Putamen (tissue), 1 donor: Measurements from ENCODE around the gene ZNF516.

Source experiments
- DNase-seq: peaks from one replicate; pipeline ENCODE4 v3.0.0-alpha.2; 2016; ENCODE audit warnings: low spot score

The ZNF516 gene

DNA sequence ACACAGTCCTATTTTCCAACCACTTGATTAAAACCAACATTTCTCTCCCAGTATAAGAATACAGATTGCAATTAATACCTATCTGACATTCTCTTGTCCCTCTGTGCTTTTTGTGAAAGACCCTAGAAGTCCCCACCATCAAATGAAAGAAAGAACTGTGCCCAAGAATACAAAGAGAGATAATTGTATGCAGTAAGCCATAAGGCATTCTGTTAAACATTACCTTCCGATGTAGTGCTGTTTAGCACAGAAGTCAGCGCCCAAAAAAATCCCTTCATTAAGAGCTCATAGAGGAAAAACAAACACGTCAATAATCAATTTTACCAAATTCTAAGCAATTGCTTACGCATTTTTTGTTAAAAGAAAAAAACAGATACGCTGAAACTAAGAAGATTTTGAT lies 41.1 kb downstream of the ZNF516 start:
- no peak for DNase-seq

DNA sequence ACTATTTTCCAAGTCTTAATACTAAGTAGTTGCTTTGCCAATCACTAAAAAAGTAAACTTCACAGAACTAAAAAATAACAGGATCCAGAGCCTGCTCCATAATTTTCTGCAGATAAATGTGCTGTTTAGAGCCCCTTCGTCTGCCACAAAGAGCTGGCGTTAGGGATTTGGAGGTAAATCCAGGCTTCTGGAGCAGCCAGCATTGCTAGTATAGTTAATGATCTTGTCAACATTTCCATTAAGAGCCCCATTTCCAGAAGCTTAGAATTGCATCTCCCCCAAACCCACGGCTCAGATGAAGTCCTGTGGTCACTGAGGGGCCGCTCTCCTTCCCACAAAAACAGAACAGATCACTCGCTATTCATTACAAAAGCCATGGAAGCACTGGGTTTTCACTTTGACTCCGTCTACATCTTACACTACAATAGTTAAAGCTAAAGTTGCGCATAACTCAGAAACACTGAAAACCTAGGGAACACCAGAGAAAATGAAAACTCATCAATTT lies 41.9 kb downstream of the ZNF516 start:
- DNase-seq: no peak

DNA sequence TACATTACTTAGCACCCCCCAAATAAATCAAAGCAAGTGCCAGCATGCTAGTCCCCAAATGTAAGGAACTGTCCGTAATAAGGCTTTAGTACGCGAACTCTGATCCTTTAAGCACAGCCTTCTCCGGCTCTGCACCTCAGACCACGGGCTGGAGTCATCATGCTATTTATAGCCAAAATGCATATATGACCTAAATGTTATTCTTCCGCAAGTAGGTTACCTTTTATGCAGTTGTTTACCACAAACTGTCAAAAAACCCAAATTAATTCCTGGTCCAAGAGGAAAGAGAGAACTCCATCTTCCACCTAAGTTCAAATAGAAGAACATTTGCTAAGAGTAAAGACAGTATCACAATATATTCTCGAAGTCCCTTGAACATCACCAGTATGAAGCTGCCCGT lies 42.7 kb downstream of the ZNF516 start:
- DNase-seq: no peak

DNA sequence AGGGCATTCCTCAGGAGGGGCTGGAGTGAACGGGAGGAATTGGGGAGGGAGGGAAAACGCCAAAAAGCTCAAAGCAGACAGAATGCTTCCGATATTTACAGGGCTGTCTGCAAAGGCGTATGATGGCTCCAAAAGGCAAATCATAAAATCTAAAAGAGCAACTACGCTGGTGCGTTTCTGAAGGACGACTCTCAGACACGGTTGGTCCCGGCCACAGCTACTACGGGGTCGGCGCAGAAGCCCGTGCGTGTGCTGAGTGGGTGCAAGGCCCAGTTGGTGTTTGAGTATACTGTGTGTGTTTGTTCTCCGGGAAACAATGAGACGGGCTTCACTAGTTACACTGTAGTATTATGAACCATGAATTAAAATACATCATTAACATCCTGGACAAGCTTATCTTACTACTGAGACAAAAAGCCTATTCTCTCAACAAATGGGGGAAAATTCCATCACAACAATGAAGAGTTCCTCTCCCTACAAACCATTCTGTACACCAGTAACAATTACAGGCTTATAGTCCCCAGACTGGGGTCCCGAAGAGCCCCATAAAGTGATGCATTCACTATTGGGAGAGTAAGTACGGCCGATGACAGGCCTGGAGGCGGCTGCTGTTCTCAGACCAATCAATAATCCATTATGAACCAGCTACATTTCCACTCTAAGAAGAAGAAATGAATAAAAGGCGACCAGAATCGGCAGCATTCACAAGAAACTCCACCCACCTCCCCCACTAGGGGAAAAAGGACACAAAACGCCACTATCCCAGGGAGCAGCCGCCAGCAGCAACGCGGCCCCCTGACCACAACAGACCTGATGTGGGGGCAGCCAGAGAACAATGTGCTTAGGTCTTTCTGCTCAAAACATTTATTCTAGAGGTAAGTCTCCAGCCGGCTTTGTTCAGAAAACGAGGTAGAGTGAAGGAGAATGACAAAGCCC lies 43.4 kb downstream of the ZNF516 start:
- no peak for DNase-seq

DNA sequence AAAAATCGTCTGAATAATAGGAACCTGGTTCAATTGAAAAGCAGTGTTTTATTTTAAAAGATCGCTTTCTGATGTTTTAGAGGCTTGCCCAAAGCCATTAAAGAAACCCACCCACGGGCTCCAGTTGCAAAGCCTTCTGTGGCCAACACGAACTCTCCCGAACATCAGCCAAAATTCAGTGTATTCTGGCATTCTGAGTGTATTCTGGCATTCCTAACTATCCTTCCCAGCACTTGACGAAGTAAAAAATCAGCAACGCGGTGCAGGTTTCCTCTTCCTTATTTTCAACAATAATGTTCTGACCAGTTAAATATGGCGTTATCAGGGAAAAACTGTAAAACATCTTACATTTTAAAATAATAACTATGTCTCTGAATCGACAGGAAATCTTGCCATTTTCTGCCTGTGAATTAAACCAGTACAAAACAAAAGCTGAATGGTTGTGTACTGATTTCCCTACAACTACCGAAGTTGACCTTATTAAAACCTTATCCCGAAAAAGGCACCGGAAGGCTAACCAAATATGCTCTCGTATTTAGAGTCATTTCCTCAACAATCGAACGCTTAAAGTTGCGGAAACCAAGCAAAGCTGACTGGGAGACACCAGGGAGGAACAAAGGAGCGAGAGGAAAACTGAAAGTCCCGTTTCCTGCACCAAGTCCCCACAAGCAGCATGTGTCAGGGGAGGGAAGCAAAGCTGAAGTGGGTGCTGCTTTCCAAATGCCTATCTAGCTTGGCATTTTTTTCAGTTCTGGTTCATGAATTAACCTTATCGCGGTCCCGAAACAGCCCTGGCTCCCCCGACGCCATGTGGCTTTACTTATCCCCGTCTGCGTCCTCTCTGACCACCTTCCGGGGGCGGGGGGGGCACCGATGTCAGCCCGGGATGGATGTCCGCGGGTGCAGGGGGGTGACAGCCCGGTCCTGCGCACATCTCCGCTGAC lies 44.3 kb downstream of the ZNF516 start:
- DNase-seq: peak; percentile 45

DNA sequence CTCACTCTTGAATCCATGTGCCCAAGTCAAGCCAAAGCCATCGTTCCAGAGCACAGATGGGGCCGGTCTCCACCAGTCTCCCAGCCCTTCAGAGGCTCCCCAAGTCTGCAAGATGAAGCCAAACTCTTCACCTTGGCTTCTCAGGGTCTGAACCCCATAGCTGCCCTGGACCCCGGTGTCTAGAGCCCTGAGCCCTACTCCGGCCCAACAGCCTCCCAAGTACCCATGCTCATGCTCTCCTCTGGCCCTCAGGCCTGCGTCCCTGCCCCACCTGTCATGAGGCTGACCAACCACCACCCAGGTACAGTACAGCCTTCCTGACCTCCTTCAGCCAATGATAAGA lies 46.0 kb downstream of the ZNF516 start:
- DNase-seq: no peak

DNA sequence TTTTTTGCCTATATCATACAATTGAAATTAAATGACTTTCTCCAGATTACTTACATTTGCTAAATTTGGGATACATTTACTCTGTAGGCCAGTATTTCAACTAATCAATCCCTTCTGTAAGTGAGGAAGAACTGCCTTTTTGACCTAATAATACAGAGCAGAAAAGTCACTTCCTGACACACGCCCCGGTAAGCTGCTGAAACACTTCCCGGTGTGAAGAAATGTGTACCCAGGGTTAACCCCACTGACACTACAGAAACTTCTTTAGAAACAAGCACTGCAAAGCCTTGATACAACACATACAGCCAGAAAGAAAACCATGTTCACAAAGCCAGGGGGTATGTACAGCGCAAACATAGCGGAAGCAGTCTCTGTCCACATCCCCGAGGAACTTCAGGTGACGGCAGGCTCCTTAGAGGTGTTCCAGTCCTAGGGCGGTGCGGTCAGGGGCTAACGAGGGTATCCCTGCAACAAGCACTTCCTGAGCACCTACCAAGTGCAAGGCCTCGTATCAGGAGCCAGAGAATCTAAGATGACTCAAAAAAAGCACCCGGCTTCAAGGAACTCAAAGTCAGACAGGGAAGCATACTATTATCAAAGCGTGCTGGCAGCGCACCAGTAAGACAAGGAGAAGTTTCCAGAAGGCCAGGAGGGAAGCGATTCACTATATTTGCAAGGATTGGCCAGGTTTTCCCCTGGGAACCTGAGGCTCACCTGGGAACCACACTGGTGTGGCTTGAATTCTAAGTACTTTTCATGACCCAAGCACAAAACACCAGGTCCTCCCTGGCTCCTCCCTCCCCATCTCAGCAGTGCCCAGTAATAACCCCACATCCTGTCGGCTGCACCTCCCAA lies 46.6 kb downstream of the ZNF516 start:
- no peak for DNase-seq

DNA sequence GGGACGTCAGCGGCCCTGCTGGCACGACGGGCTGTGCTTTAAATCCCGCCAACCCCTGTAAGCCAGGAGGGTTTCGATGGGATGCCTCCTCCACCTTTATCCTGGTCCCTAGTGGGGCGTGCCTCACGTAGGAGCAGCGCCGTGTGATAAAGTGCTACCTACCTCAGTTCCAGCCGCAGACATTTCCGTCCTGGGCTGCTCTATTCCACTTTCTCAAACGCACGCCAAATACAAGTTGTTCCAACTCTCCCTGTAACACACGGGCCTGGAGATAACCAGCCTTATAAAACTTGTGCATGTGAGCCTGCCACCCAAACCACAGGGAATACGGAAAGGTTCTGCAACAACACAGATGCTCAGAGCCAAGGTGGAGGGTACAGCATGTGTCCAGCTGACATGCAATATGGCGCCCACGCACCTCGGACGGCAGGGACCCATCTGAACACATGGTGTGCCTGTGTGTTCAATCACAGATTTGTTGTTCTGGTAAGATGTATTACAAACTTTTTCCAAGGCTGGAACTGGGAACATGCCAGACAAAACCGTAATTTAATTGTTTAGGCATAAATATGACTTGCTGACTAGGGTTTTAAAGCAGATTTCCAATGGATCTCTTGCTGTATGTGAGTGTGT lies 47.7 kb downstream of the ZNF516 start:
- DNase-seq: no peak

DNA sequence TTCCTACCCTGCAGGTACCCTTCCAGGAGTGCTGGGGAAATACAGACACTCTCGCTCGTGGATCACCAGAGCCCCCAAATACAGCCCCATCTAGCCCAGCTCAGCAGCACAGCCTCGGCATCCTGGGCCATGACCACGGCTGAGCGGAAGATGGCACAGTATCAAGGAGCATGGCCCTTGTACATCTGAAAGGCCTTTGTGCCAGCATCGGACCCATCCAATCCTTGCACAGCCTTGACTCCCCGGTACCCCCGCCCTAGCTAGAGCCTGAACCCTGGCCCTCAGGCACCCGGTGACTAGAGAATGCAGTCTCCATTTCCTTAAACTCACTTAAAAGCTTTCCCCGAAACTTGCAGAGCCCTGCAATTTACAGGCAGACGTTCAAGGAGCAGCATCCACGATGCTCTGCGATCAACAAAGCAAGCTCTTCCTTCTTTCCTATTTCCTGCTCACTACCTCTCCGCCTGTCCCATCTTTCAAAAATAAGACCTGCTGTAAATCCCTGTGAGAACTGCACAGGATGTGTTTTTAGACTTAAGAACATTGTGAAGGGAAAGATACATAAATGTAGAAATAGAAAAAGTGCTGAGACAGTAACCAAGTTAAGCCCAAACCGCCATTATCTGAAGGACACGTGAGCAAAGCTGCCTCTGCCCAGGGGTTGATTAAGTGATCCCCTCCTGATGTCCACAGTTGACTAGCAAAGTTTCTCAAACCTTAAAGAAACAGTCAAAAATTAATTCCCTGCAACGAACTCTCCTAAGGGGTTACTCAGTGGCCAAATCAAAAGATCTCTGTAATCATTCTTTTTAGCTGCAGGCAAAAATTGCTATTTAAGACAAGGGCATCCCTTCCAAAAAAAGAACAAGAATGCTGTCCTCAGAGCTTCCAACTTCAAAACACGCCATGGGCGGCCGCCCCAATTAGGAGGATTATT lies 48.5 kb downstream of the ZNF516 start:
- no peak for DNase-seq

DNA sequence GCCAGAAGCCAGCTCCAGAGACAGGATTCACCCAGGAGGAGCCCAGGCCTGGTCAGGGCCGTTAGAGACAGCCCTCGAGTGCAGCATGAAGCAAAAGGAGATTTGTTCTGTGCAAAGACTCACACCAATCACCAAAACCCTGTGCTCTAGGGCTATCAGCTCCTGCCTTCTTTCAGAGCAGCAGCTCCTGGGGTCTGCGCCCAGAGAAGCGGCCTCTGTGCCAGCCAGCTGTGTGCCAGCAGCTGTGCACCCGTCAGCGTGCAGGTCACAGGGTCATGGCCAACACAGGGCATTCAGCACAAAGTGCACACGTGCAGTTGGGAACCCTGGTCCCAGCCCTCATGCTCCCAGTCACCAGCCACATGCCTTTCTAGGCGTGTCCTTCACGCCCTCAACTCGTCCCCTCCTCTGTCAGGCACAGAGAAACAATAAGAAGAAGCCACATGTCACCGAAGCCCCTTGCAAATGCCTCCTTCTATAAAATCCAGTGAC lies 49.3 kb downstream of the ZNF516 start:
- no peak for DNase-seq

DNA sequence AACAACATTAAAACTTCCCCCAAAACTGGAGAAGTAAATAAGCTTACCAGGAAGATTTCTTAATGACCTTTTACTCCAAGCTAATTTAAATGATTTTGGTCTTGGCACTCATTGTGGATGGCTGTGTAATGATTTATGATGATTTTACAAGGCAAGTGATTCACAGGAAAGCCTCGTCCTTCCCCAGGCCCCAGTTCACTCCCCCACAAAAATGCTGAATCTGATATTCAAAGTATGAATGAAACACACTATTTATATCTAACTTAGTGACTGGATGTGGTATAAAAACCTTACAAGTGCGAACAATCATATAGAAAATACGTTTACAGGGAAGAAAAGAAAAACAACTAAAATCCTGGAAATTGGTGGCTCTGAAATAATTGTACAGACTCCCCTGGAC lies 49.8 kb downstream of the ZNF516 start:
- no peak for DNase-seq

DNA sequence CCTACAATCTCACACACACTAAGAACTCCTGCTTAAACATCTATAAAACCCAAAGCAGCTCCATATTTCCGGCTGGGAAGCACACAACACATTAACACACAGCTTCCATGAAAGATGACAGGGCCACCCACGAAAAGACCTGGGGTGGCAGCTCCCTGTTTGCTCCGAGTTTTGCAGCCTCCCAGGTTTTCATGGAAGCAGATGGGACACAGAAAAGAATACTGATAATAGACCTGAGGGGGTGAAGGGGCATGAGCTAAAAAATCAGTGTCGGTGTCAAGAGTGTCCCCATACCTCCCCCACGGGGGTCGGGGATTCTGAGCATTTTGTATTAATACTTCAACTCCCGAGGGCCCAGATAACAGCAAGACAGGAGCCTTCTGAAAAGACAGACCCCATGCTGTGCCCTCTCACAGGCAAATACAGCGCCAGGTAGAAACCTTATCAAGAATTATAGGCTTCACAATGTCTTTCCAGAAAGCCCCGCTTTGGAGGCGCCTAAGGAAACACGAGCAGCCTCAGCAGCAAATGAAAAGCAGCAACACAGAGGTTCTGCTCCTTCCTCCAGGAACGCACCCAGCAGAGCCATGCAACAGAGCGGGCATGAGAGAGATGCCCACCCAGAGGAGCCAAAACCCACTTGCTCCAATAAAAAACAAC lies 50.5 kb downstream of the ZNF516 start:
- no peak for DNase-seq

DNA sequence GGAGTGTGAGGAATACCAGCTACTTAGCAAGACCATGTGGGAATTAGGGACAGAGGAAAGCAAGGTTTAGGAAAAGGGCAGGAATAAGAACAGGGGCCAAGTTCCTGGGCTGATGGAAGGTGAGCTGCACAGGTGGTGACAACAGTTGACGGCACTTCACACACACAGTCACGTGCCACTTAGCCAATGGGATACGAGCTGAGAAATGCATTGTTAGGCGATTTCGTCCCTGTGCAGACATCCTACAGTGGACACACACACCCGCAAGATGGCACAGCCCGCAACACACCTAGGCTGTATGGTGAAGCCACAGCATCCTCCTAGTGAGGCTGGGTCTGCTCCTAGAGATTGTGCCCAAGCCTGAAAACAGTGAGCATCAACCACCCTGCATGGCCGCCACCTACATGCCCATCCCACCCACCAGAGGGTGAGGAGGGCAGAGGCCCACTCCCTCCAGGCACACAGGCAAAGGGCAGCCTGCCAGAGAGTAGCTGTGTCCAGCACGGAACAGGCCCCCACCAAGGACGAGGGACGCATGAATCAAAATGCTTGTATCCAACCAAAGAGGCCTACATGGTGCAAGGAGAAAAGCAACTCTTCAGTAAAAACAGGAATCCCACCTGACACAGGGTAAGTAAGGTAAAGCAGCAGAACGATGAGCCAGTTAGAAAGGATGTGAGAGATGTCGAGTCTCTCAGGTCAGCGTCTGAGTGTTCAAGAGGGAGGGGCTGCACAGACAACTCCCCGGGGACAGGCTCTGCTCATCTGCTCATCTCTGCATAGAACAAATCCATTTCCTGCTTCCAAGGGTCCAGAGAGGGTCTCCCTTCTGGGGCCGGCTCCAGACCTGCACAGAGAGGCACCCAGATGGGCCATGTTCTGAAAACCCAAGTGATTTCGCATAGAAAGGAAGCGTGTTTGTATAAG lies 51.3 kb downstream of the ZNF516 start:
- DNase-seq: no peak

DNA sequence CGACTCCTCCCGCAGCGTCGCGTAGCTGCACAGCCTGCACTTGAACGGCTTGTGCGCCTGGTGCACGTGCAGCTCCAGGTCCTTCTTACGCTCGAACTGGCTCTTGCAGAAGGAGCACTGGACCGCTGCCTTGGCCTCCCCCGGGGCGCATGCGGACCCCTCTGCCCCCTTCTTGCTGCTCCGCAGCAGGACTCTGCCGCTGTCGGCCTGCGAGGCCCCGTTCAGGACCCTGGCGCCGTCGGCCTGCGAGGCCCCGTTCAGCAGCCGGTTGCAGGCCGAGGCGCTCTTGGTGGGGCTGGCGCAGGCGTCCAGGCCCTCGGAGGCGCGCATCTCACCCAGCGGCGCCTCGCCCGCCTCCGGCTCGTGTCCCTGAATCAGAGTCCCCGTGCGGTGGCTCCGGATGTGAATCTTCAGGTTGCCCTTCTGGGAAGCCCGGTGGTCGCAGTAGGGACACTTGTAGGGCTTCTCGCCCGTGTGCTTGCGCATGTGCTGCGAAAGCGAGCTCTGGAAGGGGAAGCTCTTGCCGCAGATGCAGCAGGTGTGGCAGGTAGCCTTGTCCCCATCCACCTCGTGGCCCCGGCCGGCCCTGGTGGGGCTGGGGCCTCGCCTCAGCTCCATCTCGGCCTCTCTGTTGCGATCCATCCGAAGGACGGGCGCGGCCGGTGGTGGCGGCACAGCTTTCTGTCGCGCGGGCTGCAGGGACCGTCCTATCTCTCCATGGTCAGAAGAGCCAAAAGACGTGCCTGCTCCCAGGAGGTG lies 52.5 kb downstream of the ZNF516 start:
- DNase-seq: no peak

DNA sequence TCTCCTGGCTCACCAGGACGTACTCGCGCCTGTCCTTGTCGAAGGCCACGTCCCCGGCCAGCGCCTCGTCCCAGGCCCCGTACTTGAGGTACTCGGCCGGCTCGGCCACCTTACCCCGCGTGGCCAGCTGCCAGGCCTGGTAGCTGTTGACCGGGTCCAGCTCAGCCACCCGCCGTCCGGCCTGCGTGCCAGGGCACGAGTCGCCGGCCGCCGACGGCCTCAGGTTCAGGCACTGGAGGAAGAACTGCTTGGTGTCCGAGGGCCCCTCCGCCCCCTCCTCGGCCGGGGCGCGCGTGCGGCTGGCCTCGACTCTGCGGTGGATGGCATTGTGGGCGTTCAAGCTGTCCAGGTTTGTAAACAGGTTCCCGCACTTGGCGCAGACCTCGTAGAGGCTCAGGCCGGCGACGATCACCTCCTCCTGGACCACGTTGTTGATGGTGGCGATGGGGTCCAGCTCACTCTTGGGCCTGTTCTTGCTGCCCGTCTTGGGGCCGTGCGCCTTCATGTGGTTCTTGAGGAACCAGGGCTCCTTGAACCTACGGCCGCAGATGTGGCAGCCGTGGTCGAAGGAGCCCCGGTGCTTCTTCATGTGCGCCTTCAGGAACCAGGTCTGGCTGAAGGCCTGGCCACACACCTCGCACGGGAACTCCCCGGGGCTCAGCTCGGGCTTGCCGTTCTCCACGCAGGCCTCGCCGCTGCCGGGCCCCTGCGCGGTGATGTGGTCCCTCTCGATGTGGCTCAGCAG lies 53.2 kb downstream of the ZNF516 start:
- no peak for DNase-seq

DNA sequence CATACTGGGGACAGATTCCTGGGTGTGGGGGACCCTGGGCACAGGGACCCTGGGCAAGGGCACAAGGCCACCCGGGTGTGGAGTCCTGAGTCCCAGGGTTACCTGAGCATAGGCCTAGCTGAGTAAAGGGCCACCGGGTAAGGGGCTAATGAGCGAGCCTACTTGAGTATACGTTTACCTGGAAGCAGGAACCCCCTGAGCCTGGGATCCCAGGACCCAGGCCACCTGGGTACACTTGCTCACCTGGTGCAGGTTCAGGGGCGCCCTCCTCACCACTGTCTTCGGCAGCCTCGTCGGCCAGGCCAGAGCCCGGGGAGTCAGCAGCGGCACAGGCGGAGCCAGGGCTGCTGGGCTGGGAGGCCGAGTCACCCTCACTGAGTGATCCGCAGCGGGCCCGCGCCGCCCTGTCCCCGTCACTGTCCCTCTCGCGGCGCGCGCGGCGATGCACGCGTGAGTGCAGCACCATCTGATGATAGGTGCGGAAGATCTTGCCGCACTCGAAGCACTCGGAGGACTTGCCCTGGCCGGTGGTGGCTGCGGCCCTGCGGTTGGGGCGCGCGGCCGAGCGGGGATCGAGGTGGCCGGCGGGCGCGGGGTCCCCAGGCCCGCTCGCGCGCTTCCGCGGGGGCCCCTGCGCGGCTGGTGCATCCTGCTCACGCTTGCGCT lies 53.9 kb downstream of the ZNF516 start:
- DNase-seq: no peak
